ENCODE results near the gene IRF2BPL.

Gene IRF2BPL

GRCh38 chr14:77065851-77066577, 37.5 kb upstream of the IRF2BPL start:
- H3K27ac ChIP-seq (replicated peaks), result no peak overlapping the region
- no peak overlapping the region for H3K4me3 ChIP-seq (replicated peaks; ENCODE audit: insufficient read depth, low read length)
- TF ChIP-seq SPI1 (IDR thresholded peaks at IDR 0.05; ENCODE audit: borderline replicate concordance, low read depth) (peak; percentile 82), POLR2AphosphoS5 (IDR thresholded peaks at IDR 0.05; ENCODE audit: low read depth) (no peak)
- no peaks in the 10 kb centered on the region for H3K27me3 ChIP-seq (ENCODE audit: insufficient read depth, poor library complexity, severe bottlenecking)
- no peak for DNase-seq (ENCODE audit: low read depth in 1 of 2, low spot score in 1 of 2)

GRCh38 chr14:77064521-77065178, 36.1 kb upstream of the IRF2BPL start:
- TF ChIP-seq REST (IDR thresholded peaks at IDR 0.05; ENCODE audit: insufficient replicate concordance, low read depth) (no peak), SPI1 (IDR thresholded peaks at IDR 0.05; ENCODE audit: borderline replicate concordance, low read depth) (no peak), POLR2AphosphoS5 (IDR thresholded peaks at IDR 0.05; ENCODE audit: low read depth) (no peak), CTCF (IDR thresholded peaks at IDR 0.05; ENCODE audit: insufficient read depth, low read length) (no peak), GABPA (IDR thresholded peaks at IDR 0.05; ENCODE audit: low read depth) (no peak)
- Histone ChIP-seq H3K27ac (replicated peaks) (no peak overlapping the region), H3K4me3 (replicated peaks; ENCODE audit: insufficient read depth, low read length) (no peak overlapping the region), H3K27me3 (ENCODE audit: insufficient read depth, poor library complexity, severe bottlenecking) (no peaks in the 10 kb centered on the region)
- DNase-seq (ENCODE audit: low read depth in 1 of 2, low spot score in 1 of 2), result no peak

- DNase-seq (ENCODE audit: low read depth in 1 of 2, low spot score in 1 of 2), result no peak
- H3K27ac ChIP-seq (replicated peaks), result no peak overlapping the region
- TF ChIP-seq CTCF (IDR thresholded peaks at IDR 0.05; ENCODE audit: insufficient read depth, low read length), result no peak
- no peaks in the 10 kb centered on the region for H3K27me3 ChIP-seq (ENCODE audit: insufficient read depth, poor library complexity, severe bottlenecking)
- H3K4me3 ChIP-seq (replicated peaks; ENCODE audit: insufficient read depth, low read length), result no peak overlapping the region
These were observed 35.2 kb upstream of the IRF2BPL start for GRCh38 chr14:77063571-77064171.

- no peak for DNase-seq (ENCODE audit: low read depth in 1 of 2, low spot score in 1 of 2)
- no peak overlapping the region for H3K27ac ChIP-seq (replicated peaks)
- no peak for TF ChIP-seq GABPA (IDR thresholded peaks at IDR 0.05; ENCODE audit: low read depth)
- no peak for TF ChIP-seq POLR2AphosphoS5 (IDR thresholded peaks at IDR 0.05; ENCODE audit: low read depth)
- TF ChIP-seq REST (IDR thresholded peaks at IDR 0.05; ENCODE audit: insufficient replicate concordance, low read depth), result no peak
- TF ChIP-seq SPI1 (IDR thresholded peaks at IDR 0.05; ENCODE audit: borderline replicate concordance, low read depth), result no peak
- no peak for TF ChIP-seq CTCF (IDR thresholded peaks at IDR 0.05; ENCODE audit: insufficient read depth, low read length)
These were observed 33.8 kb upstream of the IRF2BPL start for GRCh38 chr14:77062261-77062660.

More at GRCh38 chr14:77062261-77062660, 33.8 kb upstream of the IRF2BPL start:
- H3K27me3 ChIP-seq (ENCODE audit: insufficient read depth, poor library complexity, severe bottlenecking), result no peaks in the 10 kb centered on the region
- no peak overlapping the region for H3K4me3 ChIP-seq (replicated peaks; ENCODE audit: insufficient read depth, low read length)

Measured in HL-60 (cell line).